ENCODE measurements around the gene ZFYVE26.

ZFYVE26 gene

DNA sequence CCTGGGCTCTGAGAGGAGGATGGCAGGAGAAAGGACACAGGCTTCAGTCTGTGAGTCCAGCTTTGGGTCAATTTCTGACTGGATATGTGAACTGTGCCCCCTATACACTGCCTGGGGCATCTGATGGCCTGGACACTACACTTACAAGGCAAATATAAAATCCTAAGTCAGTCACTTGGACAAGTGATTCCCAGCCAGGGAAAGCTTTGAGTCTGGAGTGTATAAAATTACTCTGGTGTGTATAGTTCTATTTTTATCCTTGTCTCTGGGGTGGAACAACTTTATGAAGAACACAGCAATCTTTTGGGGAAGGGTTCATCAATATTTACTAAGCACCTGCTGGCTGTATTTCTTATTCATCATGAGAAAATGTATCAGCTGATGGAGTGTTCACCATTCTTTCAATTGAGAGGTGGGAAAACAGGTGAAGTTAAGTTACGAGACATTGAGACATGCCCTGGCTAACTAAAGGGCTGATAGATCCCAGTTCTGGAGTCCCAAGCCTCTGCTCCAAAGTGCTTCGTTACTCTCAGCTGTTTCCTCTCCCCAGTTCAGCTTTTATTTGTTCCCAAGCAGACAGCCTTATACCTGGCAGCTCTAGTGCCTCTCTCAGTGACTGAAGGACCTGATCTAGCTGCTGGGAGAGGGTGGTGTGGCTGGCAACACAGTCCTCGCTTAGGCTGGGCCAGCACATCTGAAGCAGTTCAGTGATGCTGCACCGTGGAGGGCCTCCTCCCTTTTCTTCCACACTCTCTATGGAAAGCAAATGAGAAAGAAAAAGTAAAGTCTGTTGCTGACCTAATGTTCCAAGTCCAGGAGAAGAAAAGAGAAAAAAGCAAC is 30.9 kb downstream of the ZFYVE26 start:
- no peak for DNase-seq
- TF ChIP-seq POLR2A (IDR thresholded peaks at IDR 0.05; ENCODE audit: low read length), result no peak

DNA sequence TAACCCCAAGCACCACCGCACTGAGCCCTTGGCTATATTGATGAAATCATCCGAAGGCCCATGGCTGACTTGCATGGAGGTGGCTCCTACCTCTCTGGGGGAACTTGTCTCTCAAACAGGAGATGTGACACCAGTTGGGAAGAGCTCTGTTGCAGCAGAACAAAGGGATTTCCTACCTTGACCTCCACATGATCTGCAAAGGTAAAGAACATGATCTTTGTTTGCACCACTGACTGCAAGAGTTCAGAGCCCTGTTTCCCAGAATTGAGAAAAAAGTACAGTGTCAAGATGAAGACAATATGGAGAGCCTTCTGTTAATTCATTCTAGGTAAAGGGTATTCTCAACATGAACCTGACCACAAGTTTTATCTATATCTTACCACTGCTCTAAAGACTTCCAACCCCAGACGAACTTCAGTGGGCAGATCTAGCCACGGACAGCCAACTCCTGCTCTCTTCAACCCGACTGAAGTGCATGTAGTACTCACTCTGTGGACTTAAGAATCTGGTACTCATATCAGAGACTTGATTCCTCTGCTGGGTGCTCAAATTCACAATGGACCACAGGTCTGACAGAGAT is 32.1 kb downstream of the ZFYVE26 start:
- no peak for DNase-seq
- TF ChIP-seq GATA1 (IDR thresholded peaks at IDR 0.05; ENCODE audit: low read depth, low read length) (no peak), POLR2A (IDR thresholded peaks at IDR 0.05; ENCODE audit: low read length) (no peak)

- no peak for TF ChIP-seq GATA1 (IDR thresholded peaks at IDR 0.05; ENCODE audit: low read depth, low read length)
- no peak for TF ChIP-seq POLR2A (IDR thresholded peaks at IDR 0.05; ENCODE audit: low read length)
- no peak for DNase-seq
Measured at GRCh38 chr14:67782090-67782489, 34.3 kb downstream of the ZFYVE26 start.

GRCh38 chr14:67778792-67779191 is 37.6 kb downstream of the ZFYVE26 start:
- TF ChIP-seq GATA1 (IDR thresholded peaks at IDR 0.05; ENCODE audit: low read depth, low read length) (no peak), POLR2A (IDR thresholded peaks at IDR 0.05; ENCODE audit: low read length) (no peak)
- DNase-seq, result no peak

DNA sequence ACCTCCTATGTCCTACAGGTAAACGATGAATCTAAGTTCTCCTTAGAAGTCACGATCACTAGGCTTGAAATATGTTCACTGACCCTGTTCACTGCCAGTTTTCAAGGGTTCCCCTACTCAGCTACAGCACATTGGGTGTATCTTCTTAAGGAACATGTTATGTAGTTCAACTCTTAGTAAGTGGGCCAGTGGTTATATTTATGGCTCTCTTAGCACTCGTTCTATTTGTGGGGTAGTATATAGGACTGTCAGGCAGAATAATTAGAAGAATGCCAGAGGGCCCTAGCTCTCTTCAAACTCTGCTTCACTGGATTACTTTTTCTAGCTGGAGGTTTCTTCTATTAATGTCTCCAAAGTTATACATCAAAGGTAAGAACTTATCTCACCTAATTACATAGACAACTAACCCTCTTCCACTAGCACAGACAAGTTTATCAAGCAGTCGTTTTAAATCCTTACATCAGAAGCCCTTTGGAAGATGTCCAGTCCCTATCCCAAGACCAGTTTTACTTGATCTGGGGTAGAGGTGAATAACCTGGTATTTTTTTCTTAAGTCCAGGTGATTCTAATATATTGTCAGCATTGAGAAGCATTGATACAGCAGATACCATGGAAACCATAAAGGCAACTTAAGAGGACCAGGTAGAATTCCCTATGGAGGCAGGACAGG is 39.6 kb downstream of the ZFYVE26 start:
- DNase-seq, result no peak
- no peak for TF ChIP-seq POLR2A (IDR thresholded peaks at IDR 0.05; ENCODE audit: low read length)
- TF ChIP-seq GATA1 (IDR thresholded peaks at IDR 0.05; ENCODE audit: low read depth, low read length), result no peak

- no peak for DNase-seq
- no peak for TF ChIP-seq GATA1 (IDR thresholded peaks at IDR 0.05; ENCODE audit: low read depth, low read length)
- no peak for TF ChIP-seq POLR2A (IDR thresholded peaks at IDR 0.05; ENCODE audit: low read length)
Measured at GRCh38 chr14:67773844-67774377, 42.5 kb downstream of the ZFYVE26 start.

DNA sequence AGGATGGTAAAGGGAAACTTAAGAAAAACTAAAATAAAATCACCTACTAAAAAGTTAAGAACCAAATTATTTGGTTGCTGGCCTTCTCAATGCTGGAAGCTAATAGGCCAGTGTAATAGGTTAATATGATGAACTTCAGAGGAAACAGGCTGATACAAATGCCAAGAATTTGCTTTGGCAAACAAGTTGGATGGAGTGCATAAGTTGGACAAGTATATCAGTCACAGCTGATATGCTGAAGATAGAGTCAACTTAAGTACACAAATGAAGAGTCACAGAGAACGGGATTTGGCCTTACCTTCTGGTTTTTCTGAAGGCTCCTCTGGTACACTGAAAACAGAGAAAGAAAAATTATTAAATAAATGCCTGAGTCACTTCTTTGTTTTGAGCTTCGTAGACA is 48.2 kb downstream of the ZFYVE26 start:
- DNase-seq, result no peak
- no peak for TF ChIP-seq GATA1 (IDR thresholded peaks at IDR 0.05; ENCODE audit: low read depth, low read length)
- TF ChIP-seq POLR2A (IDR thresholded peaks at IDR 0.05; ENCODE audit: low read length), result no peak

DNA sequence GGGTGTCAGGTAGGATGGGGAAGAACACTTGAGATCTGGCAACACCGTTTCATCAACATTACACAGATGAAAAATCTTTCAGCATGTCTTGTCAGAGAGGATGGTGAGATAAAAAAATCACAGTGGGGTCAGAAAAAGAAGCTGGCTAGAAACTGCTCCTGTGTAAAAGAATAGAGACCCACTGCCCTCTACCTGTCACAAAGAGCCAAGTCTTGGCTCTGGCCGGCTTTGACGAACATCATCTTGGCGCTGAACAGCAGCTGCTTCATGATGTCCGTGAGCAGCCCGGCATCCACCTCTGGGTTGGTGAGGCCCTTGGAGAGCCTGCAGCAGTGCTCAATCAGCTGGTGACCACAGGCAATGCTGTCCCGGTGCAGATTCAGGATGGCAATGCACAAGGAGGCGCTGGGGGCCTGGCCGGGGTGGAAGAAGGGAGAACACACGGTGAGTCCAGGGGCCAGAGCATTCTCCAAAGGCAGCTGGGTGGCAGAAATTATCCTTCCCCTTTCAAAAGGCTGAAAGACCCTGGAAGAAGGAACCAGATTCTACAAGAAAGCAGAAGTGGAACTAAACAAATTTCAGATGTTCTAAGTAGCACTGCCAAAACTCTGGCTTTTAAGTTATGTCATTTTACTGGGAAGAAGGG is 50.2 kb downstream of the ZFYVE26 start:
- TF ChIP-seq POLR2A (IDR thresholded peaks at IDR 0.05; ENCODE audit: low read length) (no peak), GATA1 (IDR thresholded peaks at IDR 0.05; ENCODE audit: low read depth, low read length) (no peak)

GRCh38 chr14:67765192-67765834 is 51.1 kb downstream of the ZFYVE26 start:
- no peak for DNase-seq
- no peak for TF ChIP-seq POLR2A (IDR thresholded peaks at IDR 0.05; ENCODE audit: low read length)
- TF ChIP-seq GATA1 (IDR thresholded peaks at IDR 0.05; ENCODE audit: low read depth, low read length), result no peak

More for the DNA sequence above, 50.2 kb downstream of the ZFYVE26 start:
- no peak for DNase-seq

DNA sequence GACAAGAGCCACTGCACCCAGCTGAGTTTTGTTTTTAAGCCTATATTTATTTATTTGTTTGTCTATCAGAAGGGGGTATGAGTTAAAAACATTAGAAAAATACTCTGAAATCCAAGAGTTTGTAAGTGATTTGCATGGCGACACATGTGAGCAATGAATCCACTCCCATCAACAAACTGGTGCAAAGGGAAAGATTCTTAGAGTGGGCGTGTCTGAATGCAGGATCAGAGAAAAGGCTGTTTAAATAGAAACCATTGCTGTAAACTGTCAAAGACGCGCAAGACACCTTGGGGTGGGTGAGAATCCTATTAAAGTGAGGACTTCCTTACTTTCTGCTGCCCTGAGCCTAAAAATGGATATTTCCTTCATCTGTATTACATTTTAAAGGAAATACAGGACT is 51.9 kb downstream of the ZFYVE26 start:
- TF ChIP-seq GATA1 (IDR thresholded peaks at IDR 0.05; ENCODE audit: low read depth, low read length) (no peak), POLR2A (IDR thresholded peaks at IDR 0.05; ENCODE audit: low read length) (no peak)
- DNase-seq, result no peak

DNA sequence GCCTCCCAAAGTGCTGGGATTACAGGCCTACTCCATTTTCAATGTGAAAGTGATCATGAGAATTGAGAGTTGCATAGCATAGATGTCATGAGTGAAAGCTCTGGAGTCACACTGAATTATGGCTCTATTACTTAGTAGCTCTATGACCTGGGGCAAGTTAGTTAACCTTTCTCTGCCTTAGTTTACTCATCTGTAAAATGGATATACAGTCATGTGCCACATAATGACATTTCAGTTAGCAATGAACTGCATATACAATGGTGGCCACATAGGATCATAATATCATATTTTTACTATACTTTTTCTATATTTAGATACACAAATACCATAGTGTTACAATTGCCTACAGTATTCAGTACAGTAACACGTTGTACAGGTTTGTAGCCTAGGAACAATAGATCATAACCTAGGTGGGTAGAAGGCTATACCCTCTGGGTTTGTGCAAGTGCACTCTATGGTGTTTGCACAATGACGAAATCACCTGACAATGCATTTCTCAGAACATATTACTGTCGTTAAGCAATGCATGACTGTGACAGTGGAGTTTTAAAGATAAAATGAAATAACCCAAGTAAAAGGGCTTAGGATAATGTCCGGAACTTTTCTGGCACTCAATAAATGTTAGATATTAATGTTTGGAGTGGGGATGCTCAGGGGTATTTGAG is 53.1 kb downstream of the ZFYVE26 start:
- peak in 1 of 2 experiments; percentile 8 for DNase-seq
- no peak for TF ChIP-seq GATA1 (IDR thresholded peaks at IDR 0.05; ENCODE audit: low read depth, low read length)
- TF ChIP-seq POLR2A (IDR thresholded peaks at IDR 0.05; ENCODE audit: low read length), result no peak

DNA sequence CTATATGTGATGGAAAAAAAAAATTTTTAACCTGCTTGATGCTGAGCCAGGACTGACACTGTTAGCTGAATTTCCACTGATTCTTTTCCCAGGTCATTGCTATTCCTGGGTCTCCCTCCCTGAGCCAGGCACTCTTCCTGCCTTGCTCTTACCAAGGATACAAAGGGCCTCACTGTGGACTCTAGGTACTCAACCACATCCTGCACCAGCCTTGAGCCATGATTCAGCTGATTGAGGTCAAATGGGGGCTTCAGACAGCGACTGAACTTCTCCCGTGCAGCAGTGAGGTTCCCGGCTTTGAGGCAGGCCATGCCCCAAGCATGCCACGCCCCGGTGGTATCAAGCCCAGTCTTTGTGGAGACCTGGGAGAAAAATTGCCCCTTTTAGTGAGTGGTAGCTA is 54.3 kb downstream of the ZFYVE26 start:
- TF ChIP-seq POLR2A (IDR thresholded peaks at IDR 0.05; ENCODE audit: low read length) (no peak), GATA1 (IDR thresholded peaks at IDR 0.05; ENCODE audit: low read depth, low read length) (no peak)

GRCh38 chr14:67759916-67760315 is 56.5 kb downstream of the ZFYVE26 start:
- TF ChIP-seq GATA1 (IDR thresholded peaks at IDR 0.05; ENCODE audit: low read depth, low read length), result no peak
- no peak for TF ChIP-seq POLR2A (IDR thresholded peaks at IDR 0.05; ENCODE audit: low read length)
- DNase-seq, result no peak

More for the DNA sequence above, 54.3 kb downstream of the ZFYVE26 start:
- DNase-seq, result no peak

All from erythroblast (primary cell).